HUES48 (cell line): ENCODE measurements around the gene ZC3H11A.
"Not testable (repeated sequence)": the region's sequence is repeated elsewhere in the genome, so short reads cannot be mapped to it uniquely, and the experiment has no call there.

Source experiments
- H3K27ac ChIP-seq: one replicate; pipeline ENCODE4 v1.7.0; 2013; ENCODE audit warnings: low read depth, low read length, inconsistent platforms
- H3K27me3 ChIP-seq: 2 replicates; pipeline ENCODE4 v1.6.1; 2013; ENCODE audit warnings: mild to moderate bottlenecking, low read length; ENCODE audit not compliant: control insufficient read depth, insufficient read depth
- H3K36me3 ChIP-seq: 2 replicates; pipeline ENCODE4 v1.6.1; 2013; ENCODE audit warnings: low read length; ENCODE audit not compliant: control insufficient read depth, insufficient read depth
- H3K4me1 ChIP-seq: 2 replicates; pipeline ENCODE4 v1.6.1; 2013; ENCODE audit warnings: mild to moderate bottlenecking, low read length; ENCODE audit not compliant: control insufficient read depth, insufficient read depth
- H3K4me3 ChIP-seq: 2 replicates; pipeline ENCODE4 v1.5.1; 2013; ENCODE audit warnings: mild to moderate bottlenecking, low read depth, low read length
- H3K9ac ChIP-seq: 2 replicates; pipeline ENCODE4 v1.6.1; 2013; ENCODE audit warnings: mild to moderate bottlenecking, low read depth, low read length, moderate library complexity
- H3K9me3 ChIP-seq: 2 replicates; pipeline ENCODE4 v1.6.1; 2013; ENCODE audit warnings: low read length; ENCODE audit not compliant: control insufficient read depth, insufficient read depth

The ZC3H11A gene

DNA sequence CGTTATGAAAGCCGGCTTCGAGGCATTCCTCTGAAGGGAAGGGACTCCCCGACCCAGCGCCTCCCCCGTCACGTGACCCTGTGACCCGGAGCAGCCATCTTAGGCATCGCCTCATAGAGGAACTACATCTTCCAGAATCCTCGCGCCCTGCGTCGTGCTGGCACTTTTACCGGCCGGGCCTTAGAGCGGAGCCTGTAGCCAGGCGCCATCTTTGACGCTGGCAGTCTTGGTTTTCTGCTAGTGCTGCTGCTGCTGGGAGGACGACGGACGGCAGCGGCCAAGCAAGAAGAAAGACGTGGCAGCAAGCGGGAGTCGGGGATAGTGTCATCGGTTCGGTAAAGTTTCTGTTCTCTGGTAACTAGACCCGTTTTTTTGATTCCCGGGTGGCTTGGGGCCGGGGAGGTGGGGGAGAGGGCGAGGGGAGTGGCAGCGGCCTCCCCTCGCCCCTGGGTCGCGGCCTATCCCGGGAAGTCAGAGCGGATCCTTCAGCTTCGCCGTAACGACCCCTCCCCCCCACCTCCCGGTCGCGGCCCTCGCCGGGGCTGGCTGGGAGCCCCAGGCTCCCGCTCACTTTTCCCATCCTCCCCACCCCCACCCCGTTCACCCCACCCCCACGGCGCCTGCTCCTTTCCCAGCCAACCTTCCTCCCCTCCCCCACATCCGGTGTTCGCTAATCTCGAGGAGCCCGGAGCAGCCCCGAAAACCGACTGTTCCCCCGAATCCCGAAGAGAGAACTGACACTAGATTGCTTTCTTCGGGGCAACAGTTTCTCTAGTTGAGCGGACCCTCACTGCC is at the start of gene ZC3H11A, which contains the start of gene ZBED6:
TSS of gene ZC3H11A (plus strand) at position 183 of the 795 bp plus-strand sequence. CDS start 21,448 bp downstream, outside the sequence.
TSS of gene ZBED6 (plus strand) at position 183 of the 795 bp plus-strand sequence. CDS start 1,900 bp downstream, outside the sequence.
- Histone ChIP-seq H3K36me3 (peaks cover 37% of the 10 kb centered on the region), H3K27ac (peak within 1 kb of the TSS; percentile 100)

DNA sequence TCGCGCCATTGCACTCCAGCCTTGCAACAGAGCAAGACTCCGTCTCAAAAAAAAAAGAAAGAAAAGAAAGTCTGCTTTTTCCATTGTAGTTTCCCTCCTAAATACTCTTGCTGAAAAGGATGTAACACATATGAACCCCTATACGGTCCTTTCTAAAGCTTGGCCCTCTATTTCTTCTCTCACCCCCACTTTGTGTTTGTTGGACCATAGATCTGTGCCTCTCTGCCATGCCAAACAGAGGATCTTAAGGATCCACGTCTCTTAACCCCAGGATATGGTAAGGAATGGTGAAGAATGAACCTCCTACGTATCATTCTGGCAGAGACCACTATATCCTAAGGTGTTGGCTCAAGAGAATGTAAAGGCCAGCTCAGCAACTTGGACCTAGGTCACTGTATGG is 49.1 kb upstream of the ZC3H11A start:
- H3K9me3 ChIP-seq, result no peaks in the 10 kb centered on the region
- no peak overlapping the region for H3K9ac ChIP-seq
- no peak overlapping the region for H3K27ac ChIP-seq
- H3K27me3 ChIP-seq, result no peaks in the 10 kb centered on the region
- peaks cover 23% of the 10 kb centered on the region for H3K4me1 ChIP-seq
- H3K36me3 ChIP-seq, result no peaks in the 10 kb centered on the region
- no peak overlapping the region for H3K4me3 ChIP-seq

More for the DNA sequence above, at the start of gene ZC3H11A, which contains the start of gene ZBED6:
- Histone ChIP-seq H3K27me3 (no peaks in the 10 kb centered on the region), H3K4me1 (peaks cover 8% of the 10 kb centered on the region), H3K9me3 (peaks cover 11% of the 10 kb centered on the region), H3K9ac (peak within 1 kb of the TSS; percentile 96), H3K4me3 (peak within 1 kb of the TSS; percentile 73)

DNA sequence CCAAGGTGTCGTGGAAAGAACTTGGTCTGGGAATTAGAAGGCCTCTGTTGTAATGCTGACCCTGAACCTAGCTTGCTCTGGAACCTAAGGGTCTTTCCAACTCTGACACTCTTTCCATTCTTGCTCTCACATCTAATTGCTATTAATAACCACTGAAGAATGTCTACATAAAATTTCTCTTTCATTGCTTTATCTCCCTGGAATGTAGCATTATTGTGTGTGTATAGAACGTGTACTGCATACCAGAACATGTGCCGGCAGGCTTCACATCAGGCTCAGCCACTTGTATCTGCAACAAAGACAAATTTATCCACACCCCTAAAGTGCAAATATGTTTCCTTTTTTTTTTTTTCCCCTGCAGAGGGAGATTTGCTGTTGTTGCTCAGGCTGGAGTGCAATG is 44.4 kb upstream of the ZC3H11A start:
- H3K9me3 ChIP-seq, result no peaks in the 10 kb centered on the region
- H3K27me3 ChIP-seq, result no peaks in the 10 kb centered on the region
- H3K36me3 ChIP-seq, result no peaks in the 10 kb centered on the region
- H3K4me1 ChIP-seq, result no peaks in the 10 kb centered on the region
- no peak overlapping the region for H3K9ac ChIP-seq
- no peak overlapping the region for H3K27ac ChIP-seq
- no peak overlapping the region for H3K4me3 ChIP-seq

DNA sequence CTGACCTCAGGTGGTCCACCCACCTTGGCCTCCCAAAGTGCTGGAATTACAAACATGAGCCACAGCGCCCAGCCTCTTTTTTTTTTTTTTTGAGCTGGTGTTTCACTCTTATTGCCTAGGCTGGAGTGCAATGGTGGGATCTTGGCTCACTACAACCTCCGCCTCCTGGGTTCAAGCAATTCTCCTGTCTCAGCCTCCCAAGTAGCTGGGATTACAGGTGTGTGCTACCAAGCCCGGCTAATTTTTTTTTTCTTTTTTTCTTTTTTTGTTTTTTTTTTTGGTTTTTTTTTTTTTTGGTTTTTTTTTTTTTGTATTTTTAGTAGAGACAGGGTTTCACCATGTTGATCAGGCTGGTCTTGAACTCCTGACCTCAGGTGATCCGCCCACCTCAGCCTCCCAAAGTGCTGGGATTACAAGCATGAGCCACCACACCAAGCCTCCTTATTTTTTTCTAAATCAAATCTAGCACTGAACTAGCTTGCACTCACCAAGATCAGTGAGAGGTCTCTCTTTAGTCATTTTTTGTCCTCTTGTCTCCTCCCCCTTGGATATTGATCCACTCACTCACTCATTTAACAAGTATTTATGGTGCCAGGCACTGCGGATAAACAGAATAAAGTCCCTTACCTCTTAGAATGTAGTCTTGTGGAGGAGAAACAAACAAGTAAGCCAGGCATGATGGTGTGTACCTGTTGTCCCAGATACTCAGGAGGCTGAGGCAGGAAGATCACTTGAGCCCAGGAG is 43.6 kb upstream of the ZC3H11A start:
- not testable (repeated sequence) for H3K27me3 ChIP-seq, H3K4me1 ChIP-seq, H3K4me3 ChIP-seq, H3K9me3 ChIP-seq, H3K9ac ChIP-seq, H3K27ac ChIP-seq, H3K36me3 ChIP-seq

DNA sequence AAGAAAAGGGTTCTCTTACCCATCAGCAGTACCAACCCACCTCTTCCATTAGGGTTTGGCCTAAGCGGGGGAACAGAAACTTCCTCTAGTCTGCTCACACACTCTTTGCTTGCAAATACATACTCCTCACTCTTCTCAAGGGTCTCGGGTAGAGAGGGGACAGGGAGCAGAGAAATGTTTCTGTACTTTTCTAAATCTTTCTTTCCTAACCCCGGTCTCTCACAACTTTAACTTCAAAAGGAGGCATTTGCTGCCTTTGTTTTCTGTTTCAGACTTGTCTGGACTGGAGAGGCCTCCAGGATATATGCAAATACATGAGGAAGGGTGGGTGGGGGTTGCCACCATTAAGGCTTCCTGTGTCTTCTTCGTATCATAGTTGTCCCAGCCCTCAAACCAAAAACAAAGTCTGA is 41.0 kb upstream of the ZC3H11A start:
- Histone ChIP-seq H3K9ac (no peak overlapping the region), H3K4me1 (no peaks in the 10 kb centered on the region), H3K4me3 (no peak overlapping the region)

DNA sequence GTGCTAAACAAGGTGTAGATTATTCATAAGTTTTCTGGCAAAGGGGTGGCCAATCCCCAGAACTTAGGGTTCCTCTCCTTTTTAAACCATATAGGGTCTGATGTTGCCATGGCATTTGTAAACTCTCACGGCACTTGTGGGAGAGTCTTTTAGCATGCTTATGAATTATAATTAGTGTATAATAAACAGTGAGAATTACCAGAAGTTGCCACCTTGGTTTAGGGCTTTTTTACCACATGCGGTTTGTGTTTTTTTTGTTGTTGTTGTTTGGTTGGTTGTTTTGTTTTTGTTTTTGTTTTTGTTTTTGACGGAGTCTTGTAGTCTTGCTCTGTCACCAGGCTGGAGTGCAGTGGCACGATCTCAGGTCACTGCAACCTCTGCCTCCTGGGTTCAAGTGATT is 39.4 kb upstream of the ZC3H11A start:
- no peaks in the 10 kb centered on the region for H3K9me3 ChIP-seq
- no peak overlapping the region for H3K27ac ChIP-seq
- H3K27me3 ChIP-seq, result no peaks in the 10 kb centered on the region
- no peak overlapping the region for H3K4me3 ChIP-seq
- no peaks in the 10 kb centered on the region for H3K4me1 ChIP-seq
- H3K36me3 ChIP-seq, result no peaks in the 10 kb centered on the region
- H3K9ac ChIP-seq, result no peak overlapping the region

More for the DNA sequence above, 41.0 kb upstream of the ZC3H11A start:
- no peaks in the 10 kb centered on the region for H3K27me3 ChIP-seq
- H3K27ac ChIP-seq, result no peak overlapping the region
- H3K36me3 ChIP-seq, result no peaks in the 10 kb centered on the region
- no peaks in the 10 kb centered on the region for H3K9me3 ChIP-seq

DNA sequence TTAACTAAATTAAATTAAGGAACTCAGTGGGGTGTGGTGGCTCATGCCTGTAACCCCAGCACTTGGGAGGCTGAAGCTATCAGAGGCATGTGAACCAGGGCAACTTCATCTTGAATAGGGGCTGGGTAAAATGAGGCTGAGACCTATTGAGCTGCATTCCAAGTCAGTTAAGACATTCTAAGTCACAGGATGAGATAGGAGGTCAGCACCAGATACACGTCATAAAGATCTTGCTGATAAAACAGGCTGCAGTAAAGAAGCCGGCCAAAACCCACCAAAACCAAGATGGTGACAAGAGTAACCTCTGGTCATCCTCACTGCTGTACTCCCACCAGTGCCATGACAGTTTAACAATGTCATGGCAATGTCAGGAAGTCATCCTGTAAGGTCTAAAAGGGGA is 36.7 kb upstream of the ZC3H11A start:
- not testable (repeated sequence) for H3K27ac ChIP-seq, H3K27me3 ChIP-seq, H3K9me3 ChIP-seq, H3K36me3 ChIP-seq, H3K4me3 ChIP-seq, H3K9ac ChIP-seq, H3K4me1 ChIP-seq

DNA sequence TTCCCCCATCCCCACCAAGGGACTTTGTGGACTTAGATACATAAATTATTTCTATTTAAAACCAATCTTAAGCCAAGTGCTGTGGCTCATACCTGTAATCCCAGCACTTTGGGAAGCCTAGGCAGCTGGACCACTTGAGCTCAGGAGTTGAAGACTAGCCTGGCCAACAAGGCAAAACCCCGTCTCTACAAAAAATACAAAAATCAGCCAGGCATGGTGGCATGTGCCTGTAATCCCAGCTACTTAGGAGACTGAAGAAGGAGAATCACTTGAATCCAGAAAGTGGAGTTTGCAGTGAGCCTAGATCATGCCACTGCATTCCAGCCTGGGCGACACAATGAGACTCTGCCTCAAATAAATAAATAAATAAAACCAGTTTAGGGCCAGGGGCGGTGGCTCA is 34.9 kb upstream of the ZC3H11A start:
- Histone ChIP-seq H3K36me3 (no peaks in the 10 kb centered on the region), H3K27me3 (no peaks in the 10 kb centered on the region), H3K9me3 (no peaks in the 10 kb centered on the region), H3K4me1 (no peaks in the 10 kb centered on the region), H3K9ac (no peak overlapping the region), H3K4me3 (no peak overlapping the region), H3K27ac (no peak overlapping the region)

DNA sequence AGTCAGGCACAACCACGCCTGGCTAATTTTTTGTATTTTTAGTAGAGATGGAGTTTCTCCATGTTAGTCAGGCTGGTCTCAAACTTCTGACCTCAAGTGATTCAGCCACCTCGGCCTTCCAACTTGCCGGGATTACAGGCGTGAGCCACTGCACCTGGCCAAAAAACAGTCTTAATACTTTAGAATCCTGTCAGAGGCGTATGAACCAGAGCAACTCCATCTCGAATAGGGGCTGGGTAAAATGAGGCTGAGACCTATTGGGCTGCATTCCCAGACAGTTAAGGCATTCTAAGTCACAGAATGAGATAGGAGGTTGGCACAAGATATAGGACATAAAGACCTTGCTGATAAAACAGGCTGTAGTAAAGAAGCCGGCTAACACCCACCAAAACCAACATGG is 33.5 kb upstream of the ZC3H11A start:
- H3K4me1 ChIP-seq, H3K27me3 ChIP-seq, H3K9ac ChIP-seq, H3K36me3 ChIP-seq, H3K4me3 ChIP-seq, H3K9me3 ChIP-seq, H3K27ac ChIP-seq: not testable (repeated sequence)

DNA sequence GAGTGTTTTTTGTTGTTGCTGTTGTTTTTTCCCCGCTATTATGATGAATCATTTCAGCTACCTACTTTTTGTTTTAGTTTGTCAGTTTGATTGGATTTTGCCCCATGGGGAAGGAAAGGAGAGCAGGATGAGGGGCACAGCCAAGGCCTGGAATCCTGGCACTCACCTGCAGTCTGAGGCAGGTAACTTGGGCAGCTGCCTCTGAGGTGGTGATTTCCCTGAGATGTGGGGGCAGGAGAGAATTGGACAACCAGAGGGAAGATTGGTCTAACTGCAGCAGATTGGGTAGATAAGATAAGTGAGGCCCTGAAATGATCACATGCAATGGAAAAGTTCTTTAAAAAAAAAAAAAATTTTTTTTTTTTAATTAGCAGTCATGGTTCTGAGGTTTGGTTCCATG is 31.9 kb upstream of the ZC3H11A start:
- no peak overlapping the region for H3K4me3 ChIP-seq
- H3K9ac ChIP-seq, result no peak overlapping the region
- no peaks in the 10 kb centered on the region for H3K36me3 ChIP-seq
- no peaks in the 10 kb centered on the region for H3K9me3 ChIP-seq
- no peaks in the 10 kb centered on the region for H3K4me1 ChIP-seq
- no peaks in the 10 kb centered on the region for H3K27me3 ChIP-seq
- no peak overlapping the region for H3K27ac ChIP-seq
